Breast epithelium (tissue), 4 donors: Measurements from ENCODE around the gene DHRS12. TPM values are rescaled to one million over a fixed set of nuclear protein-coding genes. Genes with fewer than 3 reads are reported as not detected.
A peak's percentile ranks its signal among the peaks of the same experiment; 100 is the strongest.

Source experiments
- DNase-seq, 2 donors: peaks; one replicate each; pipeline ENCODE4 v3.0.0-alpha.2; 2019; ENCODE audit warnings: low spot score in 2 of 2
- H3K27ac ChIP-seq, 2 donors: fragments of 200-600 bp; sonication (generic) in 1 of 2; one replicate each; pipeline ENCODE4 v1.5.1; 2016 to 2019; ENCODE audit warnings: mild to moderate bottlenecking in 1 of 2
- H3K27me3 ChIP-seq, 2 donors: fragments of 200-600 bp; sonication (generic) in 1 of 2; one replicate each; pipeline versions ENCODE4 v1.5.1 to v1.6.0; 2017 to 2019; ENCODE audit warnings: control low read depth in 1 of 2, mild to moderate bottlenecking in 1 of 2
- H3K36me3 ChIP-seq: fragments of 200-600 bp; one replicate; pipeline ENCODE4 v1.5.1; 2019
- H3K4me1 ChIP-seq, 2 donors: fragments of 200-600 bp; sonication (generic); one replicate each; pipeline ENCODE4 v1.5.1; 2016 to 2019; ENCODE audit warnings: control low read depth in 1 of 2
- H3K4me3 ChIP-seq, 3 donors: fragments of 200-600 bp; sonication (generic); 1 replicate in 2 of 3; 2 replicates in 1 of 3; pipeline ENCODE4 v1.5.1; 2016 to 2019; ENCODE audit warnings: mild to moderate bottlenecking in 3 of 3, moderate library complexity in 2 of 3
- H3K9me3 ChIP-seq, 2 donors: fragments of 200-600 bp; sonication (generic) in 1 of 2; one replicate each; pipeline ENCODE4 v1.5.1; 2016 to 2019; ENCODE audit warnings: control low read depth in 1 of 2
- POLR2A ChIP-seq: fragments of 450-650 bp; IDR thresholded peaks from one replicate; pipeline ENCODE4 v1.6.1; 2016; ENCODE audit warnings: antibody characterized with exemption, mild to moderate bottlenecking, moderate library complexity
- POLR2AphosphoS5 ChIP-seq, 3 donors: sonication (generic); formaldehyde crosslinking; IDR thresholded peaks; one replicate each; pipeline ENCODE4 v1.6.1; 2017; ENCODE audit warnings: antibody characterized with exemption in 3 of 3
- intact Hi-C: fragments of 100-400 bp; cut with DNase I; formaldehyde crosslinking; loops from one replicate; pipeline ENCODE4 v1.15.1; 2023; ENCODE audit warnings: low total_unique reads
- total RNA-seq, 3 donors: library from RNA; depleted of rRNA; stranded (reverse); fragments of >200 nt; gene quantifications; one replicate each; pipeline ENCODE4 v1.1.0, GENCODE V29; 2016
- TF ChIP-seq, protein P1 (sequence below), 3 donors: fragments of 450-650 bp; IDR thresholded peaks; one replicate each; pipeline ENCODE4 v1.5.1; 2016 to 2017; ENCODE audit warnings: antibody characterized with exemption in 3 of 3, mild to moderate bottlenecking in 3 of 3, moderate library complexity in 3 of 3

DHRS12 gene
- total RNA-seq, 3 donors from 2014 or later, result 16.2 to 35.7 (median 16.4) TPM

DNA sequence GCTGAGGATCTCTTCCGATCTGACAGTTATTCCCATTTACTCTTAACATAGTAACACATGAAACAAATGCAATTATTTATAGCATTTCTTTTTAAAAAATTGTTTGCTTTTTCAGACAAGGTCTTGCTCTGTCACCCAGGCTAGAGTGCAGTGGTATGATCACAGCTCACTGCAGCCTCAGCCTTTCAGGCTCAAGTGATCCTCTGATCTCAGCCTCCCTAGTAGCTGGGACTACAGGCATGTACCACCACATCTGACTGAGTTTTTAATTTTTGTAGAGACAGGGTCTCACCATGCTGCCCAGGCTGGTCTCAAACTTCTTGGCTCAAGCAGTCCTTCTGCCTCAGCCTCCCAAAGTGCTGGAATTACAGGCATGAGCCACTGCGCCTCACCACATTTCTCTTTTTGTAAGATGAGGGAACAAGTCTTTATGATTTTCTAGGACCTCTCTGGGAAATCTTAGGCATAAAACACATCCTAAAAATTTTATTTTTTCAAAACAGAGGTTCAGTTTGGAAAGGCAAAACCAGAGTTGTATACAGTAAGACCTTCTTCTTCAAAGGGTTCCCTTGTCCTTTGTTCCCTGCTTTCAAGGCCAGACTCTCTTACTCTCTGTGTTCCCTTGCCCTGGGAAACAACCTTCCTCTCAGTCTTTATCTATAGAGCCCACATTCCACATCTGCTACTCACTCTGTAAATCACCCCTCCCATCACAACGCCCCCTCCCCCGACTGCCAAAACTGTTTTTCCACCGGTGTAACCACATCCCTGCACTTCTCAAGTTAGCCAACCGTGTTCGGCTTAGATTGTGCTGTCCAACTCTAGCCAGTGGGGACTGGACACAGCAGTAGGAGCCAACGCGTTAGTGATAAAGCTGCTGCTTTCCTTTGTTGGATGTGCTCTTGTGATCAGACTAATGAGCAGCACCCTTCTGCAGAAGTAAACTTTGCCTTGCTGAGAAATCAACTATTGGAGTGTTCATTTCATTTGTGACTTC lies 56.2 kb downstream of the DHRS12 start:
- Histone ChIP-seq H3K27ac (no peak overlapping the region), H3K27me3 (no peaks in the 10 kb centered on the region), H3K4me3 (no peak overlapping the region), H3K36me3 (no peaks in the 10 kb centered on the region), H3K9me3 (peaks cover 7% of the 10 kb centered on the region in 2 donors), H3K4me1 (no peaks in the 10 kb centered on the region)
- TF ChIP-seq, protein P1, sequence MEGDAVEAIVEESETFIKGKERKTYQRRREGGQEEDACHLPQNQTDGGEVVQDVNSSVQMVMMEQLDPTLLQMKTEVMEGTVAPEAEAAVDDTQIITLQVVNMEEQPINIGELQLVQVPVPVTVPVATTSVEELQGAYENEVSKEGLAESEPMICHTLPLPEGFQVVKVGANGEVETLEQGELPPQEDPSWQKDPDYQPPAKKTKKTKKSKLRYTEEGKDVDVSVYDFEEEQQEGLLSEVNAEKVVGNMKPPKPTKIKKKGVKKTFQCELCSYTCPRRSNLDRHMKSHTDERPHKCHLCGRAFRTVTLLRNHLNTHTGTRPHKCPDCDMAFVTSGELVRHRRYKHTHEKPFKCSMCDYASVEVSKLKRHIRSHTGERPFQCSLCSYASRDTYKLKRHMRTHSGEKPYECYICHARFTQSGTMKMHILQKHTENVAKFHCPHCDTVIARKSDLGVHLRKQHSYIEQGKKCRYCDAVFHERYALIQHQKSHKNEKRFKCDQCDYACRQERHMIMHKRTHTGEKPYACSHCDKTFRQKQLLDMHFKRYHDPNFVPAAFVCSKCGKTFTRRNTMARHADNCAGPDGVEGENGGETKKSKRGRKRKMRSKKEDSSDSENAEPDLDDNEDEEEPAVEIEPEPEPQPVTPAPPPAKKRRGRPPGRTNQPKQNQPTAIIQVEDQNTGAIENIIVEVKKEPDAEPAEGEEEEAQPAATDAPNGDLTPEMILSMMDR (IDR thresholded peaks at IDR 0.05), result no peak
- TF ChIP-seq POLR2A (no peak), POLR2AphosphoS5 (IDR thresholded peaks at IDR 0.05) (no peak)
- DNase-seq, result no peak
- intact Hi-C loops, result no loop called here

DNA sequence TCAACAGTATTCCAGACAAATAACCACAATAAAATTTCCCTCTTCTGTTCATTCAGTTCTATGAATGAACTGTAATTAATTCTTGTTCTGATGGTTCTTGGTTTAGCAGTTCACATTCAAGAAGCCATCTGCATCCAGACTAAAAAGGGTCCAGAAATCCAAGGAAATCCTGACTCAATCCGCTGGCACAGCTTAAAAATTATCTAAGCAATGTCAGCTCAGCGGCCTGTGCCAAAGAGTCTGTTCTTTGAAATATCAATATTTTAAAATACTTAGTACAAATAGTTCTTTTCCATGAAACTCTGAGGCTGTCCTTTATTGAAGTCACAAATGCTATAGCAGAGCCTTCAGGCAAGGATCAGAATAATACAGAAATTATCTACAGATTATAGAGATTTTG lies 57.2 kb downstream of the DHRS12 start:
- H3K9me3 ChIP-seq, result peaks cover 7% of the 10 kb centered on the region in 2 donors
- TF ChIP-seq POLR2AphosphoS5 (IDR thresholded peaks at IDR 0.05) (no peak), POLR2A (no peak)
- TF ChIP-seq, protein P1 (IDR thresholded peaks at IDR 0.05), result no peak
- H3K4me1 ChIP-seq, result no peaks in the 10 kb centered on the region
- DNase-seq, result no peak
- no peaks in the 10 kb centered on the region for H3K27me3 ChIP-seq
- H3K4me3 ChIP-seq, result no peak overlapping the region
- no peaks in the 10 kb centered on the region for H3K36me3 ChIP-seq
- H3K27ac ChIP-seq, result no peak overlapping the region
- intact Hi-C loops, result no loop called here

DNA sequence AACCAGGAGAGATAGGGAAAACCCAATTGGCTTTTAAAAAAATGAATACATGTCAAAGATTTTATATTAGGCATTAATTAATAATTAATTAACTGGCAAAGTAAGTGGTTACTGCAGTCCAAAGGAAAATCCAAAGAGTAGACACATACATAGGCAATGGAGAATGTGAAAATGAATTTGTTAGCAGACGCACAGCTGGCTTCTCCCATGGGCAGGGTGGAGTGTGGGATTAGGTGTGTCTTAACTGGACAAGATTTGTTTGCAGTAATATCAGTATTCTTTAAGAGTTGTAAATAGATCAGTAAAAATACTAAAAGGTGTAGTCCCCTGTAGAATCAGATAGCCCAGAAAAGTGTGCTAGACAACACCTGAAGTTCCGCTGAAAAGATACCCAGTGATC lies 58.7 kb downstream of the DHRS12 start:
- no peak overlapping the region for H3K27ac ChIP-seq
- H3K4me3 ChIP-seq, result no peak overlapping the region
- H3K4me1 ChIP-seq, result no peaks in the 10 kb centered on the region
- H3K36me3 ChIP-seq, result no peaks in the 10 kb centered on the region
- H3K9me3 ChIP-seq, result peaks cover 7% of the 10 kb centered on the region in 2 donors
- intact Hi-C loops, result no loop called here
- H3K27me3 ChIP-seq, result no peaks in the 10 kb centered on the region
- no peak for DNase-seq
- TF ChIP-seq POLR2AphosphoS5 (IDR thresholded peaks at IDR 0.05) (no peak), POLR2A (no peak)
- TF ChIP-seq, protein P1 (IDR thresholded peaks at IDR 0.05), result no peak

DNA sequence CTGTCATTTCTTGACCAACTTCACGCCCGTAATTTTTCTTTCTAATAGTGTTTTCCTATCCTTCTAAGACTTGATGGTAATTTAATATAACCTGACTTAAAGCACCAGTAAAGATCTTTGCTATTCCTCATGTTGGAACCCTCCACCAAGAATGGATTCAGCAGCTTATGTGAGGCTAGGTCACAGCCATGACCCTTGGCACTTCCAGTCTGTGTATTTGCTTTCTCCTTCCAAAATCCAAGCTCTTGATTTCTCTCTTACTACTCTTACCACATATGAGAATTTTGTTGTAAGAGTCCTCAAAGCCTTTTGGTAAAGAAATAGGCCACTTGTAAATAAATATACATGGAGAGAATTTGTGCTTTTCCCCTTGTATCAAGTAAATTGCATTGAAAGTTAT lies 61.4 kb downstream of the DHRS12 start:
- no peak overlapping the region for H3K27ac ChIP-seq
- intact Hi-C loops, result no loop called here
- no peaks in the 10 kb centered on the region for H3K4me1 ChIP-seq
- peaks cover 0 to 1% of the 10 kb centered on the region in 2 donors for H3K9me3 ChIP-seq
- no peak for DNase-seq
- H3K4me3 ChIP-seq, result no peak overlapping the region
- no peaks in the 10 kb centered on the region for H3K27me3 ChIP-seq
- H3K36me3 ChIP-seq, result no peaks in the 10 kb centered on the region
- TF ChIP-seq POLR2AphosphoS5 (IDR thresholded peaks at IDR 0.05), result no peak
- TF ChIP-seq POLR2A, result no peak
- TF ChIP-seq, protein P1 (IDR thresholded peaks at IDR 0.05), result no peak

DNA sequence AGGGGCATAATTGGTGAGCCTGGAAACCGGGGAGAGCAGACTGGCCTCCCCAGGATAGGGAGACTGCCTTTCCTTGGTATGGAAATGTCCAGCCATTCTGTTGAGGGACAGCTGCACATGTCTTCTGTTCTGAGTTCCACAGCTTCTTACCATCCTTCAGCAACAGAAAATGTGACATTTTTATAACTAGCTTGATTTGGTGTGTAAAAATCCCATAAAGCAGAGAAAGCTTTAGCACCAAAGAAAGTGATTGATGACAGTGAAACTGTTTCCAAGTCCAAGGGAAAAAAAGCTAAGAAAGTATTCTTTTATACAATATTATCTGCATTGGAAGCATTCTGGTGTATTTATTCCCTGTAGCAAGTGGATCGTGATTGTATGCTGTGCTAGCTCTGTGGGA lies 61.9 kb downstream of the DHRS12 start:
- H3K27me3 ChIP-seq, result no peaks in the 10 kb centered on the region
- H3K4me1 ChIP-seq, result no peaks in the 10 kb centered on the region
- intact Hi-C loops, result no loop called here
- no peaks in the 10 kb centered on the region for H3K36me3 ChIP-seq
- H3K27ac ChIP-seq, result peak overlapping the region; percentile 68 to 90
- no peak overlapping the region for H3K4me3 ChIP-seq
- TF ChIP-seq POLR2AphosphoS5 (IDR thresholded peaks at IDR 0.05) (no peak), POLR2A (no peak)
- TF ChIP-seq, protein P1 (IDR thresholded peaks at IDR 0.05), result no peak
- no peaks in the 10 kb centered on the region for H3K9me3 ChIP-seq
- no peak for DNase-seq
